PFSK-1 (cell line): ENCODE data around the gene MRPL18.

Experiments used
- FOXP2 ChIP-seq: optimal IDR thresholded peaks from 2 replicates; pipeline ENCODE3; 2011; ENCODE audit warnings: borderline replicate concordance, control low read depth, inconsistent platforms; ENCODE audit not compliant: insufficient read depth; ENCODE audit errors: extremely low read length, extremely low read depth
- POLR2AphosphoS5 ChIP-seq: IDR thresholded peaks from 2 replicates; pipeline ENCODE4 v1.6.1; 2012; ENCODE audit warnings: low read depth, mild to moderate bottlenecking, control low read depth, low read length, moderate library complexity
- REST ChIP-seq, 2 experiments: IDR thresholded peaks; 2 replicates each; pipeline versions ENCODE4 v1.6.1 to v1.8.0; 2011 to 2012; ENCODE audit warnings: low read depth in 2 of 2, low read length in 2 of 2, control low read depth in 1 of 2, inconsistent platforms in 1 of 2, mild to moderate bottlenecking in 1 of 2, moderate library complexity in 1 of 2; ENCODE audit not compliant: insufficient read depth in 1 of 2
- SIN3A ChIP-seq: IDR thresholded peaks from 2 replicates; pipeline ENCODE4 v1.6.1; 2012; ENCODE audit warnings: mild to moderate bottlenecking, low read length, moderate library complexity, borderline replicate concordance; ENCODE audit not compliant: insufficient read depth
- TAF1 ChIP-seq: IDR thresholded peaks from 2 replicates; pipeline ENCODE4 v1.6.1; 2012; ENCODE audit warnings: low read length, control low read depth, borderline replicate concordance; ENCODE audit not compliant: insufficient read depth

Gene MRPL18

GRCh38 chr6:159790956-159791598 is 810 bp downstream of the MRPL18 start:
- TF ChIP-seq REST (IDR thresholded peaks at IDR 0.05; ENCODE audit: insufficient read depth in 1 of 2, low read depth in 2 of 2, low read length in 2 of 2) (no peak), FOXP2 (no peak), TAF1 (no peak), POLR2AphosphoS5 (no peak), SIN3A (no peak)

GRCh38 chr6:159797554-159797953 is 7.3 kb downstream of the MRPL18 start:
- TF ChIP-seq TAF1 (no peak), FOXP2 (no peak), POLR2AphosphoS5 (no peak), SIN3A (no peak), REST (IDR thresholded peaks at IDR 0.05; ENCODE audit: insufficient read depth in 1 of 2, low read depth in 2 of 2, low read length in 2 of 2) (no peak)

- TF ChIP-seq TAF1 = no peak
- TF ChIP-seq FOXP2 = no peak
- no peak for TF ChIP-seq POLR2AphosphoS5
- TF ChIP-seq SIN3A = no peak
- no peak for TF ChIP-seq REST (IDR thresholded peaks at IDR 0.05; ENCODE audit: insufficient read depth in 1 of 2, low read depth in 2 of 2, low read length in 2 of 2)
Measured at GRCh38 chr6:159800141-159800865, 10.0 kb downstream of the MRPL18 start, which contains the start of gene PNLDC1. TSS of gene PNLDC1 (plus strand) at chr6:159800276. CDS start at chr6:159800308, 32 bp downstream.

GRCh38 chr6:159801935-159802334 is 11.7 kb downstream of the MRPL18 start:
- no peak for TF ChIP-seq TAF1

GRCh38 chr6:159804504-159804903 is 14.2 kb downstream of the MRPL18 start:
- TF ChIP-seq SIN3A = no peak
- TF ChIP-seq TAF1 = no peak
- no peak for TF ChIP-seq FOXP2
- TF ChIP-seq REST (IDR thresholded peaks at IDR 0.05; ENCODE audit: insufficient read depth in 1 of 2, low read depth in 2 of 2, low read length in 2 of 2) = no peak
- no peak for TF ChIP-seq POLR2AphosphoS5
